NCI-H1105 (cell line): ENCODE measurements around the gene SYS1.
A peak's percentile ranks its signal among the peaks of the same experiment; 100 is the strongest.

Experiments
- DNase-seq: peaks from one replicate; lab custom pipeline; 2025; lab: John Stamatoyannopoulos, UW

The SYS1 gene

DNA sequence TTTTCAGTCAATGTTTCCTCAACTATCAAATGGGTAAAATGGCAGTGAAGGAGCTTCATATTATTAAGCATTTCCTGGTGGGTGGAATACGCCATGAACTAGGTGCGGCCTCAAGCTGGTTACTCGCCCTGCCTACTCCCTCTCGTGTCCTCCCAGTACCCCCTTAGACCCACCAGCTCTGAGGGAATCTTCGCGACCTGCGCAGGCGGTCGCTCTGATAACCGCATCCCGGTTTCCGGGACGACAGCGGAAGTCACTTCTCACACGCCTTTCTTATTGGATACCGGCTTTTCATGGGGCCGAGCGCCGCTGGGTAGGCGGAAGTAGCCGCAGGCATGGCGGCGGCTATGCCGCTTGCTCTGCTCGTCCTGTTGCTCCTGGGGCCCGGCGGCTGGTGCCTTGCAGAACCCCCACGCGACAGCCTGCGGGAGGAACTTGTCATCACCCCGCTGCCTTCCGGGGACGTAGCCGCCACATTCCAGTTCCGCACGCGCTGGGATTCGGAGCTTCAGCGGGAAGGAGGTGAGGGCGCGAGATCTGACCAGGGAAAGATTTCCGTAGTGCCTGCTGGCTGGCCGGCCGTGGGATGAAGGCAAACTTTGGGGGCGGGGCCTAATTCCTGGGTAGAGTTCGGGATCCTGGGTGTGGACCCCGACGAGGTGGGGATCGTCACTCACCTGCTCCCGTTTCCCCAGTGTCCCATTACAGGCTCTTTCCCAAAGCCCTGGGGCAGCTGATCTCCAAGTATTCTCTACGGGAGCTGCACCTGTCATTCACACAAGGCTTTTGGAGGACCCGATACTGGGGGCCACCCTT lies 53.1 kb downstream of the SYS1 start, which contains the start of gene PIGT:
PIGT (plus strand) TSS at position 320 of the 816 bp plus-strand sequence; CDS start at position 336, 16 bp downstream.
- peak; percentile 84 for DNase-seq

DNA sequence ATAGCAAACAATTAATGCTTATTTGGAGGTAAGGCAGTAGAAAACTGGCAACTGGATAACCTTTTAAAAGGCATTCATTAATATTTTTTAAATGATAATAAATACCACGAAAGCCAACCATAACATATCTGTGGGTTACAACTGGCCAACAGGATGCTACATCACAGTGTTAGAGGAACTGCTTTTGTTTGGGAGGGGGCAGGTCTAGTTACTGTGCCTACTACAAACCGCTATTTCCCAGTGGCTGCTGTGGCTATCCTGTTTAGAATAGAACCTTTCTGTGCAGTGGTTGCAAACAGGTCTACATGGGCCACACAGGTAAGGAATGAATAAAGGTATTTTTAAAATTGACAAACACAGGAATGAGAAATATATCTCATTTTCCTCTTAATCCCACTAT lies 54.0 kb downstream of the SYS1 start:
- DNase-seq = no peak
